ENCODE measurements around the gene CXXC5. TPM values are rescaled to one million over a fixed set of nuclear protein-coding genes. Genes with fewer than 3 reads are reported as not detected.

The CXXC5 gene
- total and polyA plus RNA-seq, 9 of the 15 experiments (the other 6 are each of a cell fraction or from before 2014, with no cell fraction given) = 1.9 to 123 (median 45.8) TPM

DNA sequence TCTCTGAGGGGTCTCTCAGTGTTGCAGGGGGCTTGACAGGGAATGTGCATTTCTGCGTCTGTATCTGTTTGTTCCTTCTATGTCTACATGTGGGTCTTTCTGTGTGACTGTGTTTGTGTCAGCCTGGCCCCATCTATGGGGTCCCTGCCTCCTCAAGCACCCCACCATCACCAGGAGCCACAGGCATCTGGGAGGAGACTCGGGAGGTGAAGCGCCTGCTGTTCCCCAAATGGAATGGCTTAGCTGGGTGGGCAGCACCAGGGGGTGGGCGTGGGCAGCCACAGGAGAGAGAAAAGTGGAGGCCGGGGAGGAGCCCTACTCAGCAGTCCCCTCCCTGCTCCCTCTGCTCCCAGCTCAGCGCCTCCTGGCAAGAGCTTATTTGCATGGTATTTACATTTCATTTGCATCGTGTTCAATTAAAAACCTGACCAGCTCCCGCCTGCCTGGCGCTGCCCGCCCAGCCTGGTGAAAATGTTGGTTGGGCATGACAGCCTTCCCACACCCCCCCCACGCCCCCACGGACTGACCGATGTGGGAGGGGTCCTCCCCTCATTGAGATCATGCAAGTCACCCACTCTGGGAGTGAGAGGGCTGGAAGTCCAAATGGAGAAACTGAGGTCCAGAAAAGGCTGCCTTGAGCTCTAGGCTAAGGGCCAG is 50.5 kb downstream of the CXXC5 start (continued):
- TF ChIP-seq, protein P1, sequence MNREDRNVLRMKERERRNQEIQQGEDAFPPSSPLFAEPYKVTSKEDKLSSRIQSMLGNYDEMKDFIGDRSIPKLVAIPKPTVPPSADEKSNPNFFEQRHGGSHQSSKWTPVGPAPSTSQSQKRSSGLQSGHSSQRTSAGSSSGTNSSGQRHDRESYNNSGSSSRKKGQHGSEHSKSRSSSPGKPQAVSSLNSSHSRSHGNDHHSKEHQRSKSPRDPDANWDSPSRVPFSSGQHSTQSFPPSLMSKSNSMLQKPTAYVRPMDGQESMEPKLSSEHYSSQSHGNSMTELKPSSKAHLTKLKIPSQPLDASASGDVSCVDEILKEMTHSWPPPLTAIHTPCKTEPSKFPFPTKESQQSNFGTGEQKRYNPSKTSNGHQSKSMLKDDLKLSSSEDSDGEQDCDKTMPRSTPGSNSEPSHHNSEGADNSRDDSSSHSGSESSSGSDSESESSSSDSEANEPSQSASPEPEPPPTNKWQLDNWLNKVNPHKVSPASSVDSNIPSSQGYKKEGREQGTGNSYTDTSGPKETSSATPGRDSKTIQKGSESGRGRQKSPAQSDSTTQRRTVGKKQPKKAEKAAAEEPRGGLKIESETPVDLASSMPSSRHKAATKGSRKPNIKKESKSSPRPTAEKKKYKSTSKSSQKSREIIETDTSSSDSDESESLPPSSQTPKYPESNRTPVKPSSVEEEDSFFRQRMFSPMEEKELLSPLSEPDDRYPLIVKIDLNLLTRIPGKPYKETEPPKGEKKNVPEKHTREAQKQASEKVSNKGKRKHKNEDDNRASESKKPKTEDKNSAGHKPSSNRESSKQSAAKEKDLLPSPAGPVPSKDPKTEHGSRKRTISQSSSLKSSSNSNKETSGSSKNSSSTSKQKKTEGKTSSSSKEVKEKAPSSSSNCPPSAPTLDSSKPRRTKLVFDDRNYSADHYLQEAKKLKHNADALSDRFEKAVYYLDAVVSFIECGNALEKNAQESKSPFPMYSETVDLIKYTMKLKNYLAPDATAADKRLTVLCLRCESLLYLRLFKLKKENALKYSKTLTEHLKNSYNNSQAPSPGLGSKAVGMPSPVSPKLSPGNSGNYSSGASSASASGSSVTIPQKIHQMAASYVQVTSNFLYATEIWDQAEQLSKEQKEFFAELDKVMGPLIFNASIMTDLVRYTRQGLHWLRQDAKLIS (CRISPR knock-in tag; IDR thresholded peaks at IDR 0.05) = no peak
- TF ChIP-seq EP300 (IDR thresholded peaks at IDR 0.05; ENCODE audit: low read length) = no peak
- no peak for TF ChIP-seq GATAD2B (IDR thresholded peaks at IDR 0.05; ENCODE audit: borderline replicate concordance)
- TF ChIP-seq, protein P2, sequence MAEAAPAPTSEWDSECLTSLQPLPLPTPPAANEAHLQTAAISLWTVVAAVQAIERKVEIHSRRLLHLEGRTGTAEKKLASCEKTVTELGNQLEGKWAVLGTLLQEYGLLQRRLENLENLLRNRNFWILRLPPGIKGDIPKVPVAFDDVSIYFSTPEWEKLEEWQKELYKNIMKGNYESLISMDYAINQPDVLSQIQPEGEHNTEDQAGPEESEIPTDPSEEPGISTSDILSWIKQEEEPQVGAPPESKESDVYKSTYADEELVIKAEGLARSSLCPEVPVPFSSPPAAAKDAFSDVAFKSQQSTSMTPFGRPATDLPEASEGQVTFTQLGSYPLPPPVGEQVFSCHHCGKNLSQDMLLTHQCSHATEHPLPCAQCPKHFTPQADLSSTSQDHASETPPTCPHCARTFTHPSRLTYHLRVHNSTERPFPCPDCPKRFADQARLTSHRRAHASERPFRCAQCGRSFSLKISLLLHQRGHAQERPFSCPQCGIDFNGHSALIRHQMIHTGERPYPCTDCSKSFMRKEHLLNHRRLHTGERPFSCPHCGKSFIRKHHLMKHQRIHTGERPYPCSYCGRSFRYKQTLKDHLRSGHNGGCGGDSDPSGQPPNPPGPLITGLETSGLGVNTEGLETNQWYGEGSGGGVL (CRISPR knock-in tag; IDR thresholded peaks at IDR 0.05) = no peak
- no peak for TF ChIP-seq PCBP2 (IDR thresholded peaks at IDR 0.05; ENCODE audit: low read depth, low read length, poor library complexity, severe bottlenecking)
- TF ChIP-seq POLR2AphosphoS2 (IDR thresholded peaks at IDR 0.05; ENCODE audit: low read length) = no peak
- peak; percentile 27; the same call in 1 of the 2 replicates for TF ChIP-seq SMARCA4 (IDR thresholded peaks at IDR 0.05)
- no peak for TF ChIP-seq MYNN (IDR thresholded peaks at IDR 0.05)
- no peak for TF ChIP-seq MYNN (CRISPR knock-in tag; IDR thresholded peaks at IDR 0.05)
- no peak for TF ChIP-seq PHB2 (IDR thresholded peaks at IDR 0.05; ENCODE audit: low read depth)
- TF ChIP-seq, protein P3, sequence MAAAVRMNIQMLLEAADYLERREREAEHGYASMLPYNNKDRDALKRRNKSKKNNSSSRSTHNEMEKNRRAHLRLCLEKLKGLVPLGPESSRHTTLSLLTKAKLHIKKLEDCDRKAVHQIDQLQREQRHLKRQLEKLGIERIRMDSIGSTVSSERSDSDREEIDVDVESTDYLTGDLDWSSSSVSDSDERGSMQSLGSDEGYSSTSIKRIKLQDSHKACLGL (CRISPR knock-in tag; IDR thresholded peaks at IDR 0.05; ENCODE audit: borderline replicate concordance, poor library complexity, severe bottlenecking) = no peak
- TF ChIP-seq MAFF (IDR thresholded peaks at IDR 0.05; ENCODE audit: low read length) = no peak
- no peak for TF ChIP-seq SMAD2 (IDR thresholded peaks at IDR 0.05; ENCODE audit: low read depth, low read length)
- TF ChIP-seq ZNF3 (CRISPR knock-in tag; IDR thresholded peaks at IDR 0.05) = no peak
- TF ChIP-seq HLTF (IDR thresholded peaks at IDR 0.05) = 0 out of 2 replicates have a peak, but pooled peaks have one; percentile 1
- 0 out of 2 replicates have a peak, but pooled peaks have one; percentile 27 for TF ChIP-seq ZNF263 (CRISPR knock-in tag; IDR thresholded peaks at IDR 0.05; ENCODE audit: borderline replicate concordance)
- no peak for TF ChIP-seq ZNF282 (CRISPR knock-in tag; IDR thresholded peaks at IDR 0.05)
- TF ChIP-seq KDM5B (IDR thresholded peaks at IDR 0.05; ENCODE audit: insufficient replicate concordance, low read depth, low read length) = no peak
- peak; percentile 71 for TF ChIP-seq ZBTB7A (IDR thresholded peaks at IDR 0.05; ENCODE audit: borderline replicate concordance, control insufficient read depth, low read depth, low read length)
- 0 out of 2 replicates have a peak, but pooled peaks have one; percentile 1 for TF ChIP-seq ADNP (tag; IDR thresholded peaks at IDR 0.05)
- TF ChIP-seq ZNF707 (CRISPR knock-in tag; conservative IDR thresholded peaks at IDR 0.05) = no peak
- TF ChIP-seq, protein P4, sequence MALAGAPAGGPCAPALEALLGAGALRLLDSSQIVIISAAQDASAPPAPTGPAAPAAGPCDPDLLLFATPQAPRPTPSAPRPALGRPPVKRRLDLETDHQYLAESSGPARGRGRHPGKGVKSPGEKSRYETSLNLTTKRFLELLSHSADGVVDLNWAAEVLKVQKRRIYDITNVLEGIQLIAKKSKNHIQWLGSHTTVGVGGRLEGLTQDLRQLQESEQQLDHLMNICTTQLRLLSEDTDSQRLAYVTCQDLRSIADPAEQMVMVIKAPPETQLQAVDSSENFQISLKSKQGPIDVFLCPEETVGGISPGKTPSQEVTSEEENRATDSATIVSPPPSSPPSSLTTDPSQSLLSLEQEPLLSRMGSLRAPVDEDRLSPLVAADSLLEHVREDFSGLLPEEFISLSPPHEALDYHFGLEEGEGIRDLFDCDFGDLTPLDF (CRISPR knock-in tag; IDR thresholded peaks at IDR 0.05) = no peak

All from K562 (cell line).